HEK293 (cell line): Measurements from ENCODE around the gene MPPED1.
A peak's percentile ranks its signal among the peaks of the same experiment; 100 is the strongest.

ENCODE experiments used
- CTCF ChIA-PET: fragments of 350-600 bp; formaldehyde crosslinking; extraction: SDS; loops from one replicate; lab custom pipeline; 2021; ENCODE audit warnings: antibody characterized with exemption; lab: Yijun Ruan, JAX
- POLR2A ChIA-PET: fragments of 300-600 bp; formaldehyde crosslinking; extraction: SDS; loops from one replicate; lab custom pipeline; 2020; ENCODE audit warnings: antibody characterized with exemption, inconsistent platforms; lab: Yijun Ruan, JAX
- H3K27ac ChIP-seq: fragments of 200-500 bp; sonication (Bioruptor generic); 2 replicates; pipeline ENCODE4 v1.5.1; 2014; ENCODE audit warnings: low read depth, low read length, control low read depth, inconsistent platforms; ENCODE audit errors: extremely low read depth
- H3K36me3 ChIP-seq, 2 experiments: fragments of 200-500 bp in 1 of 2; sonication (Bioruptor generic) in 1 of 2; 1 replicate in 1 of 2; 2 replicates in 1 of 2; pipeline ENCODE4 v1.5.1; 2014 to 2017; ENCODE audit warnings: inconsistent platforms in 2 of 2, low read length in 2 of 2; ENCODE audit not compliant: control insufficient read depth in 2 of 2, insufficient read depth in 1 of 2
- H3K4me1 ChIP-seq: fragments of 200-500 bp; sonication (Bioruptor generic); 2 replicates; pipeline ENCODE4 v1.5.1; 2014; ENCODE audit warnings: mild to moderate bottlenecking, low read length, inconsistent platforms; ENCODE audit not compliant: control insufficient read depth, insufficient read depth
- H3K4me3 ChIP-seq: 2 replicates; pipeline ENCODE4 v1.5.1; 2011; ENCODE audit warnings: low read depth, mild to moderate bottlenecking, control low read depth, low read length, moderate library complexity
- H3K9me3 ChIP-seq: fragments of 200-500 bp; sonication (Bioruptor generic); 2 replicates; pipeline ENCODE4 v1.5.1; 2014; ENCODE audit warnings: low read depth, low read length, inconsistent platforms; ENCODE audit not compliant: control insufficient read depth, insufficient read depth
- KLF8 ChIP-seq: fragments of 450-650 bp; formaldehyde crosslinking; IDR thresholded peaks from 2 replicates; pipeline ENCODE4 v1.5.1; 2016; ENCODE audit warnings: missing biosample characterization, missing genetic modification characterization
- MEIS1 ChIP-seq: sonication (generic); formaldehyde crosslinking; IDR thresholded peaks from 2 replicates; pipeline ENCODE4 v1.8.1; 2022; ENCODE audit warnings: missing genetic modification reagents, mild to moderate bottlenecking, borderline replicate concordance
- REST ChIP-seq: fragments of 450-650 bp; formaldehyde crosslinking; IDR thresholded peaks from 2 replicates; pipeline ENCODE4 v1.5.1; 2016; ENCODE audit warnings: missing biosample characterization, missing genetic modification characterization
- SCRT2 ChIP-seq: fragments of 450-650 bp; formaldehyde crosslinking; IDR thresholded peaks from 2 replicates; pipeline ENCODE4 v1.5.1; 2016; ENCODE audit warnings: missing biosample characterization, missing genetic modification characterization
- ZBTB44 ChIP-seq: fragments of 450-650 bp; IDR thresholded peaks from 2 replicates; pipeline ENCODE4 v1.5.1; 2018; ENCODE audit warnings: missing biosample characterization, mild to moderate bottlenecking, missing genetic modification characterization
- ZBTB7A ChIP-seq: fragments of 450-650 bp; formaldehyde crosslinking; IDR thresholded peaks from 2 replicates; pipeline ENCODE4 v1.5.1; 2016; ENCODE audit warnings: low read depth, missing biosample characterization, missing genetic modification characterization
- ZNF114 ChIP-seq: fragments of 450-650 bp; formaldehyde crosslinking; IDR thresholded peaks from 2 replicates; pipeline ENCODE4 v1.5.0; 2017; ENCODE audit warnings: missing biosample characterization, missing genetic modification characterization
- ZNF24 ChIP-seq: fragments of 450-650 bp; formaldehyde crosslinking; IDR thresholded peaks from 2 replicates; pipeline ENCODE4 v1.5.1; 2016; ENCODE audit warnings: missing biosample characterization, missing genetic modification characterization
- ZNF248 ChIP-seq: fragments of 450-650 bp; formaldehyde crosslinking; IDR thresholded peaks from 2 replicates; pipeline ENCODE4 v1.5.1; 2017; ENCODE audit warnings: missing biosample characterization, missing genetic modification characterization
- ZNF416 ChIP-seq: fragments of 450-650 bp; formaldehyde crosslinking; IDR thresholded peaks from 2 replicates; pipeline ENCODE4 v1.5.1; 2016; ENCODE audit warnings: missing biosample characterization, missing genetic modification characterization
- ZNF449 ChIP-seq: fragments of 450-650 bp; formaldehyde crosslinking; IDR thresholded peaks from 2 replicates; pipeline ENCODE4 v1.5.1; 2017; ENCODE audit warnings: missing biosample characterization, mild to moderate bottlenecking, missing genetic modification characterization, moderate library complexity
- ZNF518A ChIP-seq: fragments of 450-650 bp; formaldehyde crosslinking; conservative IDR thresholded peaks from 2 replicates; pipeline ENCODE4 v1.5.1; 2016; ENCODE audit warnings: low read depth, missing biosample characterization, missing genetic modification characterization
- ZNF558 ChIP-seq: fragments of 450-650 bp; formaldehyde crosslinking; IDR thresholded peaks from 2 replicates; pipeline ENCODE4 v1.5.1; 2016; ENCODE audit warnings: missing biosample characterization, missing genetic modification characterization
- ZNF561 ChIP-seq: fragments of 450-650 bp; IDR thresholded peaks from 2 replicates; pipeline ENCODE4 v1.5.1; 2018; ENCODE audit warnings: missing biosample characterization, missing genetic modification characterization, borderline replicate concordance
- ZNF660 ChIP-seq: fragments of 450-650 bp; IDR thresholded peaks from 2 replicates; pipeline ENCODE4 v1.5.1; 2018; ENCODE audit warnings: missing biosample characterization, mild to moderate bottlenecking, missing genetic modification characterization
- ZNF701 ChIP-seq: fragments of 450-650 bp; formaldehyde crosslinking; IDR thresholded peaks from 2 replicates; pipeline ENCODE4 v1.5.1; 2016; ENCODE audit warnings: missing biosample characterization, missing genetic modification characterization
- ZSCAN5A ChIP-seq: fragments of 450-650 bp; formaldehyde crosslinking; IDR thresholded peaks from 2 replicates; pipeline ENCODE4 v1.5.1; 2016; ENCODE audit warnings: missing biosample characterization, missing genetic modification characterization

MPPED1 gene

GRCh38 chr22:43449205-43449830 lies 37.5 kb downstream of the MPPED1 start (continued):
- peak; percentile 85 for TF ChIP-seq REST (tag by site-specific recombination)
- no peak for TF ChIP-seq ZNF449 (tag by site-specific recombination)

GRCh38 chr22:43449831-43450225 lies 38.0 kb downstream of the MPPED1 start:
- no peak for TF ChIP-seq ZBTB44
- TF ChIP-seq ZNF701: no peak
- TF ChIP-seq ZNF248 (tag by site-specific recombination): no peak
- no peak for TF ChIP-seq MEIS1 (CRISPR knock-in tag)
- no peak for TF ChIP-seq ZNF558 (tag by site-specific recombination)
- no peak for TF ChIP-seq ZBTB7A (tag by site-specific recombination)
- TF ChIP-seq KLF8 (tag by site-specific recombination): no peak
- TF ChIP-seq ZNF660 (tag by site-specific recombination): no peak
- no peak for TF ChIP-seq ZNF416 (tag by site-specific recombination)
- TF ChIP-seq ZNF561: no peak
- TF ChIP-seq ZNF114: no peak
- no peak for TF ChIP-seq ZNF518A (tag by site-specific recombination)
- no peak for TF ChIP-seq ZNF24 (tag by site-specific recombination)
- TF ChIP-seq ZSCAN5A (tag by site-specific recombination): no peak
- TF ChIP-seq SCRT2: no peak
- TF ChIP-seq, all 188 proteins: peak for 0
- no peaks in the 10 kb centered on the region for H3K36me3 ChIP-seq
- ChIA-PET CTCF (interaction anchor here (1.2 kb wide), 1 partner anchor 22 kb away, joined by 3 read pairs; no protein-coding TSS in a partner anchor), POLR2A (no interaction called here)
- no peak overlapping the region for H3K27ac ChIP-seq
- no peak overlapping the region for H3K4me3 ChIP-seq
- H3K4me1 ChIP-seq: no peaks in the 10 kb centered on the region
- H3K9me3 ChIP-seq: no peaks in the 10 kb centered on the region
